Hindlimb muscle (tissue), 1 donor: ENCODE results near the gene PATE2. TPM values are rescaled to one million over a fixed set of nuclear protein-coding genes. Genes with fewer than 3 reads are reported as not detected.

Experiments used
- polyA plus RNA-seq: library from polyadenylated mRNA; unstranded; fragments of 120-200 nt; gene quantifications from one replicate; pipeline ENCODE4 v1.2.1, GENCODE V29; 2013; ENCODE audit not compliant: insufficient read length

The PATE2 gene
- polyA plus RNA-seq, 1 donor = not detected

Other genes starting within 250 kb of the PATE2 start
- gene EI24, start 209.4 kb downstream of the PATE2 start, polyA plus RNA-seq = 56.3 TPM
- gene STT3A, start 186.0 kb downstream of the PATE2 start, polyA plus RNA-seq = 104 TPM
- gene CHEK1, start 153.7 kb downstream of the PATE2 start, polyA plus RNA-seq = 8.8 TPM
- 0.18 TPM for gene ACRV1, start 98.0 kb downstream of the PATE2 start, polyA plus RNA-seq
- gene PATE1, start 32.5 kb downstream of the PATE2 start, polyA plus RNA-seq = not detected
- not detected for gene PATE3, start 9.3 kb upstream of the PATE2 start, polyA plus RNA-seq
- gene PATE4, start 54.5 kb upstream of the PATE2 start, polyA plus RNA-seq = not detected
- 4.6 TPM for gene HYLS1, start 108.8 kb upstream of the PATE2 start, polyA plus RNA-seq
- 8.9 TPM for gene PUS3, start 124.4 kb upstream of the PATE2 start, polyA plus RNA-seq
- 0.62 TPM for gene DDX25, start 125.7 kb upstream of the PATE2 start, polyA plus RNA-seq
- not detected for gene VSIG10L2, start 167.2 kb upstream of the PATE2 start, polyA plus RNA-seq